ENCODE measurements around the gene DENND6B.
"Not testable (repeated sequence)": the region's sequence is repeated elsewhere in the genome, so short reads cannot be mapped to it uniquely, and the experiment has no call there.

Gene DENND6B

GRCh38 chr22:50284479-50284878 is 42.3 kb downstream of the DENND6B start:
- FAIRE-seq = no peak

GRCh38 chr22:50283821-50284220 is 43.0 kb downstream of the DENND6B start:
- no peak for FAIRE-seq

GRCh38 chr22:50282361-50283155 is 44.3 kb downstream of the DENND6B start:
- FAIRE-seq = no peak

GRCh38 chr22:50281957-50282356 is 44.9 kb downstream of the DENND6B start:
- FAIRE-seq = no peak

GRCh38 chr22:50281384-50281760 is 45.4 kb downstream of the DENND6B start:
- no peak for FAIRE-seq

- no peak for FAIRE-seq
Measured at GRCh38 chr22:50280708-50281383, 46.0 kb downstream of the DENND6B start.

- no peak for FAIRE-seq
Measured at GRCh38 chr22:50280022-50280707, 46.6 kb downstream of the DENND6B start.

- FAIRE-seq = no peak
Measured at GRCh38 chr22:50278956-50279619, 47.7 kb downstream of the DENND6B start.

- FAIRE-seq = no peak
Measured at GRCh38 chr22:50278461-50278860, 48.4 kb downstream of the DENND6B start.

- FAIRE-seq = no peak
Measured at GRCh38 chr22:50277761-50278160, 49.1 kb downstream of the DENND6B start.

GRCh38 chr22:50276143-50276542 is 50.7 kb downstream of the DENND6B start:
- FAIRE-seq = no peak

- FAIRE-seq = no peak
Measured at GRCh38 chr22:50275181-50276055, 51.4 kb downstream of the DENND6B start.

- FAIRE-seq = no peak
Measured at GRCh38 chr22:50274771-50275170, 52.0 kb downstream of the DENND6B start.

- no peak for FAIRE-seq
Measured at GRCh38 chr22:50274311-50274710, 52.5 kb downstream of the DENND6B start.

- FAIRE-seq = not testable (repeated sequence)
Measured at GRCh38 chr22:50273781-50274180, 53.0 kb downstream of the DENND6B start.

GRCh38 chr22:50273352-50273751 is 53.5 kb downstream of the DENND6B start:
- FAIRE-seq = not testable (repeated sequence)

- no peak for FAIRE-seq
Measured at GRCh38 chr22:50272044-50272802, 54.6 kb downstream of the DENND6B start.

- FAIRE-seq = no peak
Measured at GRCh38 chr22:50271519-50271970, 55.3 kb downstream of the DENND6B start.

GRCh38 chr22:50270666-50271394 is 56.0 kb downstream of the DENND6B start:
- FAIRE-seq = no peak

GRCh38 chr22:50269970-50270665 is 56.7 kb downstream of the DENND6B start, which contains the start of gene MAPK11:
TSS of gene MAPK11 (minus strand) at chr22:50270380. CDS start at chr22:50270292, 88 bp downstream.
- no peak for FAIRE-seq
